ENCODE data around the gene CD200R1.

DNA sequence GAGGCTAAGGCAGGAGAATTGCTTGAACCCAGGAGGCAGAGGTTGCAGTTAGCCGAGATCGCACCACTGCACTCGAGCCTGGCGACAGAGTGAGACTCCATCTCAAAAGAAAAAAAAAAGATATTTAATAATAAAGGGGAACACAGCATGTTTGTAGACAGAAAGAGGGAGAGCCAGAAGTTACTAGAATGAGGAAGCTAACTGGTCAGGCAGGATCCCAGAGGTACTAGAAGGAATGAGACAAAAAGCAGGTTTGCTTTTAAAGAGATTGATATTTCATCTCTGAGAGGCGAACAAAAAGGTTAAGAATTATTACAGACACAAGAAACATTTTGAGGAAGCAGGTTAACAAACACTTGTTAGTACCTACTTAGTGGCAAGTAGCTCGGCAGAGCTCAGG, 9.2 kb downstream of the CD200R1 start:
- TF ChIP-seq POLR2AphosphoS5 (IDR thresholded peaks at IDR 0.05; ENCODE audit: low read depth, low read length) (no peak), SIN3A (IDR thresholded peaks at IDR 0.05; ENCODE audit: borderline replicate concordance, insufficient read depth, low read length) (no peak)
- TF ChIP-seq, protein P1, sequence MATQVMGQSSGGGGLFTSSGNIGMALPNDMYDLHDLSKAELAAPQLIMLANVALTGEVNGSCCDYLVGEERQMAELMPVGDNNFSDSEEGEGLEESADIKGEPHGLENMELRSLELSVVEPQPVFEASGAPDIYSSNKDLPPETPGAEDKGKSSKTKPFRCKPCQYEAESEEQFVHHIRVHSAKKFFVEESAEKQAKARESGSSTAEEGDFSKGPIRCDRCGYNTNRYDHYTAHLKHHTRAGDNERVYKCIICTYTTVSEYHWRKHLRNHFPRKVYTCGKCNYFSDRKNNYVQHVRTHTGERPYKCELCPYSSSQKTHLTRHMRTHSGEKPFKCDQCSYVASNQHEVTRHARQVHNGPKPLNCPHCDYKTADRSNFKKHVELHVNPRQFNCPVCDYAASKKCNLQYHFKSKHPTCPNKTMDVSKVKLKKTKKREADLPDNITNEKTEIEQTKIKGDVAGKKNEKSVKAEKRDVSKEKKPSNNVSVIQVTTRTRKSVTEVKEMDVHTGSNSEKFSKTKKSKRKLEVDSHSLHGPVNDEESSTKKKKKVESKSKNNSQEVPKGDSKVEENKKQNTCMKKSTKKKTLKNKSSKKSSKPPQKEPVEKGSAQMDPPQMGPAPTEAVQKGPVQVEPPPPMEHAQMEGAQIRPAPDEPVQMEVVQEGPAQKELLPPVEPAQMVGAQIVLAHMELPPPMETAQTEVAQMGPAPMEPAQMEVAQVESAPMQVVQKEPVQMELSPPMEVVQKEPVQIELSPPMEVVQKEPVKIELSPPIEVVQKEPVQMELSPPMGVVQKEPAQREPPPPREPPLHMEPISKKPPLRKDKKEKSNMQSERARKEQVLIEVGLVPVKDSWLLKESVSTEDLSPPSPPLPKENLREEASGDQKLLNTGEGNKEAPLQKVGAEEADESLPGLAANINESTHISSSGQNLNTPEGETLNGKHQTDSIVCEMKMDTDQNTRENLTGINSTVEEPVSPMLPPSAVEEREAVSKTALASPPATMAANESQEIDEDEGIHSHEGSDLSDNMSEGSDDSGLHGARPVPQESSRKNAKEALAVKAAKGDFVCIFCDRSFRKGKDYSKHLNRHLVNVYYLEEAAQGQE (IDR thresholded peaks at IDR 0.05; ENCODE audit: insufficient read depth in 1 of 2, low read depth in 2 of 2, low read length in 2 of 2) = no peak

Data from PFSK-1 (cell line).